NCI-H2196 treated with DMSO at 0.1 percent for 48 hours (cell line): Measurements from ENCODE around the gene LCE3B.

Experiments
- DNase-seq: peaks from one replicate; lab custom pipeline; 2025; ENCODE audit not compliant: unreplicated experiment; lab: John Stamatoyannopoulos, UW

Gene LCE3B

GRCh38 chr1:152657677-152658076 lies 44.1 kb downstream of the LCE3B start:
- DNase-seq: no peak

GRCh38 chr1:152658649-152659048 lies 45.0 kb downstream of the LCE3B start:
- no peak for DNase-seq

- DNase-seq: no peak
Measured at GRCh38 chr1:152663098-152663497, 49.5 kb downstream of the LCE3B start, which contains the start of gene LCE2D. TSS of gene LCE2D (plus strand) at chr1:152663380. CDS start at chr1:152664106, 726 bp downstream.
